ENCODE measurements around the gene DNAJC3.

Gene DNAJC3

GRCh38 chr13:95813139-95813538, 136.2 kb downstream of the DNAJC3 start:
- Histone ChIP-seq H3K36me3 (ENCODE audit: control insufficient read depth, insufficient read depth, low read length) (peaks cover 1% of the 10 kb centered on the region), H3K27me3 (replicated peaks; ENCODE audit: control insufficient read depth, insufficient read depth, low read length) (no peaks in the 10 kb centered on the region), H3K4me3 (replicated peaks; ENCODE audit: low read depth, low read length) (no peak overlapping the region)
- TF ChIP-seq CTCF (IDR thresholded peaks at IDR 0.05; ENCODE audit: insufficient read depth, low read length, poor library complexity, severe bottlenecking), result no peak
- DNase-seq (ENCODE audit: extremely low read depth, insufficient read length), result no peak

GRCh38 chr13:95814495-95814894, 137.6 kb downstream of the DNAJC3 start:
- Histone ChIP-seq H3K36me3 (ENCODE audit: control insufficient read depth, insufficient read depth, low read length) (peaks cover 1% of the 10 kb centered on the region), H3K27me3 (replicated peaks; ENCODE audit: control insufficient read depth, insufficient read depth, low read length) (no peaks in the 10 kb centered on the region), H3K4me3 (replicated peaks; ENCODE audit: low read depth, low read length) (no peak overlapping the region)
- no peak for DNase-seq (ENCODE audit: extremely low read depth, insufficient read length)
- TF ChIP-seq CTCF (IDR thresholded peaks at IDR 0.05; ENCODE audit: insufficient read depth, low read length, poor library complexity, severe bottlenecking), result no peak

- no peaks in the 10 kb centered on the region for H3K27me3 ChIP-seq (replicated peaks; ENCODE audit: control insufficient read depth, insufficient read depth, low read length)
- no peak for DNase-seq (ENCODE audit: extremely low read depth, insufficient read length)
- H3K4me3 ChIP-seq (replicated peaks; ENCODE audit: low read depth, low read length), result no peak overlapping the region
- TF ChIP-seq CTCF (IDR thresholded peaks at IDR 0.05; ENCODE audit: insufficient read depth, low read length, poor library complexity, severe bottlenecking), result no peak
- peaks cover 1% of the 10 kb centered on the region; the same call in 1 of the 2 replicates for H3K36me3 ChIP-seq (ENCODE audit: control insufficient read depth, insufficient read depth, low read length)
Measured at GRCh38 chr13:95822303-95822702, 145.4 kb downstream of the DNAJC3 start.

- DNase-seq (ENCODE audit: extremely low read depth, insufficient read length), result no peak
- Histone ChIP-seq H3K27me3 (replicated peaks; ENCODE audit: control insufficient read depth, insufficient read depth, low read length) (no peaks in the 10 kb centered on the region), H3K36me3 (ENCODE audit: control insufficient read depth, insufficient read depth, low read length) (no peaks in the 10 kb centered on the region), H3K4me3 (replicated peaks; ENCODE audit: low read depth, low read length) (no peak overlapping the region)
- no peak for TF ChIP-seq CTCF (IDR thresholded peaks at IDR 0.05; ENCODE audit: insufficient read depth, low read length, poor library complexity, severe bottlenecking)
Measured at GRCh38 chr13:95833126-95833525, 156.2 kb downstream of the DNAJC3 start.

GRCh38 chr13:95833719-95834118, 156.8 kb downstream of the DNAJC3 start:
- Histone ChIP-seq H3K27me3 (replicated peaks; ENCODE audit: control insufficient read depth, insufficient read depth, low read length) (no peaks in the 10 kb centered on the region), H3K36me3 (ENCODE audit: control insufficient read depth, insufficient read depth, low read length) (no peaks in the 10 kb centered on the region), H3K4me3 (replicated peaks; ENCODE audit: low read depth, low read length) (no peak overlapping the region)
- no peak for TF ChIP-seq CTCF (IDR thresholded peaks at IDR 0.05; ENCODE audit: insufficient read depth, low read length, poor library complexity, severe bottlenecking)
- DNase-seq (ENCODE audit: extremely low read depth, insufficient read length), result no peak

GRCh38 chr13:95834134-95834765, 157.3 kb downstream of the DNAJC3 start:
- no peaks in the 10 kb centered on the region for H3K36me3 ChIP-seq (ENCODE audit: control insufficient read depth, insufficient read depth, low read length)
- H3K27me3 ChIP-seq (replicated peaks; ENCODE audit: control insufficient read depth, insufficient read depth, low read length), result no peaks in the 10 kb centered on the region
- TF ChIP-seq CTCF (IDR thresholded peaks at IDR 0.05; ENCODE audit: insufficient read depth, low read length, poor library complexity, severe bottlenecking), result peak; percentile 88
- DNase-seq (ENCODE audit: extremely low read depth, insufficient read length), result peak; percentile 13
- no peak overlapping the region for H3K4me3 ChIP-seq (replicated peaks; ENCODE audit: low read depth, low read length)

Data from GM06990 (cell line).